Breast epithelium (tissue), 3 donors: ENCODE results near the gene DNAL4.

Source experiments
- POLR2A ChIP-seq: fragments of 450-650 bp; IDR thresholded peaks from one replicate; pipeline ENCODE4 v1.6.1; 2016; ENCODE audit warnings: antibody characterized with exemption, mild to moderate bottlenecking, moderate library complexity
- TF ChIP-seq, protein P1 (sequence below), 3 donors: fragments of 450-650 bp; IDR thresholded peaks; one replicate each; pipeline ENCODE4 v1.5.1; 2016 to 2017; ENCODE audit warnings: antibody characterized with exemption in 3 of 3, mild to moderate bottlenecking in 3 of 3, moderate library complexity in 3 of 3

- TF ChIP-seq, protein P1, sequence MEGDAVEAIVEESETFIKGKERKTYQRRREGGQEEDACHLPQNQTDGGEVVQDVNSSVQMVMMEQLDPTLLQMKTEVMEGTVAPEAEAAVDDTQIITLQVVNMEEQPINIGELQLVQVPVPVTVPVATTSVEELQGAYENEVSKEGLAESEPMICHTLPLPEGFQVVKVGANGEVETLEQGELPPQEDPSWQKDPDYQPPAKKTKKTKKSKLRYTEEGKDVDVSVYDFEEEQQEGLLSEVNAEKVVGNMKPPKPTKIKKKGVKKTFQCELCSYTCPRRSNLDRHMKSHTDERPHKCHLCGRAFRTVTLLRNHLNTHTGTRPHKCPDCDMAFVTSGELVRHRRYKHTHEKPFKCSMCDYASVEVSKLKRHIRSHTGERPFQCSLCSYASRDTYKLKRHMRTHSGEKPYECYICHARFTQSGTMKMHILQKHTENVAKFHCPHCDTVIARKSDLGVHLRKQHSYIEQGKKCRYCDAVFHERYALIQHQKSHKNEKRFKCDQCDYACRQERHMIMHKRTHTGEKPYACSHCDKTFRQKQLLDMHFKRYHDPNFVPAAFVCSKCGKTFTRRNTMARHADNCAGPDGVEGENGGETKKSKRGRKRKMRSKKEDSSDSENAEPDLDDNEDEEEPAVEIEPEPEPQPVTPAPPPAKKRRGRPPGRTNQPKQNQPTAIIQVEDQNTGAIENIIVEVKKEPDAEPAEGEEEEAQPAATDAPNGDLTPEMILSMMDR (IDR thresholded peaks at IDR 0.05) = no peak
- no peak for TF ChIP-seq POLR2A
These were observed 33.6 kb upstream of the DNAL4 start for GRCh38 chr22:38827510-38827909.
